Lung (tissue), 12 donors: ENCODE results near the gene S1PR3. TPM values are rescaled to one million over a fixed set of nuclear protein-coding genes. Genes with fewer than 3 reads are reported as not detected.

Experiments
- ATAC-seq: fragments of 200-7000 bp; cut with Tn5 transposase; one replicate; pipeline ENCODE4 v1.9.1; 2020; ENCODE audit warnings: moderate number of reproducible peaks; ENCODE audit not compliant: insufficient read depth, low FRiP score
- DNase-seq, 3 donors: peaks; one replicate each; pipeline ENCODE4 v3.0.0-alpha.2; 2013 to 2017
- H3K27ac ChIP-seq, 2 donors: one replicate each; pipeline ENCODE4 v1.5.1; 2013; ENCODE audit warnings: mild to moderate bottlenecking in 2 of 2, moderate library complexity in 2 of 2, control low read depth in 1 of 2, inconsistent platforms in 1 of 2, low read depth in 1 of 2, low read length in 1 of 2
- H3K27me3 ChIP-seq, 3 donors: one replicate each; pipeline ENCODE4 v1.5.1; 2013; ENCODE audit warnings: low read length in 2 of 3; ENCODE audit not compliant: control insufficient read depth in 3 of 3, insufficient read depth in 3 of 3
- H3K36me3 ChIP-seq, 4 donors: one replicate each; pipeline ENCODE4 v1.5.1; 2013; ENCODE audit warnings: low read length in 4 of 4, mild to moderate bottlenecking in 1 of 4, moderate library complexity in 1 of 4; ENCODE audit not compliant: control insufficient read depth in 4 of 4, insufficient read depth in 4 of 4
- H3K4me1 ChIP-seq, 5 donors: one replicate each; pipeline ENCODE4 v1.5.1; 2013; ENCODE audit warnings: low read length in 5 of 5, mild to moderate bottlenecking in 2 of 5, moderate library complexity in 1 of 5; ENCODE audit not compliant: control insufficient read depth in 5 of 5, insufficient read depth in 5 of 5
- H3K4me3 ChIP-seq: one replicate; pipeline ENCODE4 v1.5.1; 2013; ENCODE audit warnings: mild to moderate bottlenecking, control low read depth, moderate library complexity
- H3K9ac ChIP-seq, 2 donors: one replicate each; pipeline ENCODE4 v1.5.1; 2013; ENCODE audit warnings: low read length in 2 of 2, control low read depth in 1 of 2; ENCODE audit not compliant: insufficient read depth in 1 of 2
- H3K9me3 ChIP-seq, 4 donors: one replicate each; pipeline ENCODE4 v1.5.1; 2013; ENCODE audit warnings: low read length in 3 of 4, mild to moderate bottlenecking in 1 of 4, moderate library complexity in 1 of 4; ENCODE audit not compliant: control insufficient read depth in 4 of 4, insufficient read depth in 3 of 4
- CTCF ChIP-seq: IDR thresholded peaks from 2 replicates; pipeline ENCODE4 v1.5.1; 2012; ENCODE audit warnings: mild to moderate bottlenecking; ENCODE audit errors: control extremely low read depth, extremely low read depth
- WGBS, 2 donors: extraction: QIAGEN DNeasy Blood & Tissue Kit; methylation state at CpG; one replicate each; pipeline ENCODE4 v1.1.7; 2013; 5-methylcytosine and 5-hydroxymethylcytosine counted together
- polyA plus RNA-seq, 2 donors: library from polyadenylated mRNA; stranded (reverse); fragments of 200-250 nt; gene quantifications; one replicate each; pipeline ENCODE4 v1.2.1, GENCODE V29; 2013
- total RNA-seq, 2 donors: library from RNA; depleted of rRNA in 1 of 2; stranded (reverse); fragments of >200 nt in 1 of 2; gene quantifications; one replicate each; pipeline ENCODE4 v1.2.1, GENCODE V29; 2014 to 2021
- donor health status: control.
- donor health status: control.
- donor health status: Bipolar disorder and iron deficiency.
- donor health status: healthy.
- donor health status: DM: yes; HTN: yes; CAD: no.

Gene S1PR3
- total and polyA plus RNA-seq, 4 donors, result 2.8 to 38.7 (median 14.3) TPM

GRCh38 chr9:89037346-89037745, 46.1 kb downstream of the S1PR3 start:
- WGBS, 2 donors, result 67% methylated on average over 4 of the region's 4 CpGs
- ATAC-seq, result no peak

GRCh38 chr9:89037891-89038290, 46.6 kb downstream of the S1PR3 start:
- TF ChIP-seq CTCF, result no peak
- Histone ChIP-seq H3K9me3 (no peaks in the 10 kb centered on the region), H3K36me3 (peaks cover 0 to 4% (median 0%) of the 10 kb centered on the region in 4 donors), H3K4me1 (peaks cover 0 to 22% (median 6%) of the 10 kb centered on the region in 5 donors), H3K27ac (peak overlapping the region in 1 of 2 donors; percentile 68), H3K27me3 (no peaks in the 10 kb centered on the region), H3K9ac (no peak overlapping the region), H3K4me3 (no peak overlapping the region)
- DNase-seq (no peak), ATAC-seq (no peak)
- WGBS, 2 donors, result 89 to 92% methylated on average over 9 of the region's 9 CpGs

More at GRCh38 chr9:89037346-89037745, 46.1 kb downstream of the S1PR3 start:
- H3K9me3 ChIP-seq, result no peaks in the 10 kb centered on the region
- peaks cover 0 to 4% (median 0%) of the 10 kb centered on the region in 4 donors for H3K36me3 ChIP-seq
- no peak overlapping the region for H3K27ac ChIP-seq
- no peak overlapping the region for H3K9ac ChIP-seq
- TF ChIP-seq CTCF, result no peak
- H3K4me1 ChIP-seq, result peaks cover 0 to 20% (median 6%) of the 10 kb centered on the region in 5 donors
- H3K27me3 ChIP-seq, result no peaks in the 10 kb centered on the region
- DNase-seq, result no peak
- no peak overlapping the region for H3K4me3 ChIP-seq

GRCh38 chr9:89038382-89039103, 47.3 kb downstream of the S1PR3 start:
- DNase-seq (peak; percentile 85 to 98 (median 96)), ATAC-seq (no peak)
- peak overlapping the region in 1 of 2 donors; percentile 42 for H3K9ac ChIP-seq
- H3K9me3 ChIP-seq, result no peaks in the 10 kb centered on the region
- H3K27me3 ChIP-seq, result no peaks in the 10 kb centered on the region
- TF ChIP-seq CTCF, result no peak
- no peak overlapping the region for H3K4me3 ChIP-seq
- peaks cover 0 to 4% (median 0%) of the 10 kb centered on the region in 4 donors for H3K36me3 ChIP-seq
- H3K27ac ChIP-seq, result peak overlapping the region in 1 of 2 donors; percentile 71
- WGBS, 2 donors, result 65 to 77% methylated on average over 5 of the region's 5 CpGs
- H3K4me1 ChIP-seq, result peaks cover 0 to 22% (median 6%) of the 10 kb centered on the region in 5 donors
